Spinal cord (tissue), 10 donors: ENCODE measurements around the gene RECK. TPM values are rescaled to one million over a fixed set of nuclear protein-coding genes. Genes with fewer than 3 reads are reported as not detected.
"Not testable (repeated sequence)": the region's sequence is repeated elsewhere in the genome, so short reads cannot be mapped to it uniquely, and the experiment has no call there.

ENCODE experiments used
- DNase-seq, 6 donors: peaks; one replicate each; pipeline versions ENCODE4 v3.0.0 to v3.0.0-alpha.2; 2013 to 2015; ENCODE audit warnings: low spot score in 6 of 6, low read depth in 4 of 6
- H3K27ac ChIP-seq: one replicate; pipeline ENCODE4 v1.5.1; 2013; ENCODE audit warnings: low read depth, low read length, control low read depth
- H3K27me3 ChIP-seq: one replicate; pipeline ENCODE4 v1.6.1; 2013; ENCODE audit warnings: low read length; ENCODE audit not compliant: control insufficient read depth, insufficient read depth
- H3K36me3 ChIP-seq: one replicate; pipeline ENCODE4 v1.6.1; 2013; ENCODE audit warnings: low read length; ENCODE audit not compliant: control insufficient read depth, insufficient read depth
- H3K4me1 ChIP-seq: one replicate; pipeline ENCODE4 v1.6.1; 2013; ENCODE audit warnings: low read length; ENCODE audit not compliant: control insufficient read depth, insufficient read depth
- H3K4me3 ChIP-seq: one replicate; pipeline ENCODE4 v1.5.1; 2013; ENCODE audit warnings: low read depth, low read length, control low read depth
- H3K9me3 ChIP-seq: one replicate; pipeline ENCODE4 v1.6.1; 2013; ENCODE audit warnings: low read length; ENCODE audit not compliant: control insufficient read depth, insufficient read depth
- WGBS: methylation state at CpG from one replicate; pipeline ENCODE4 v1.1.5; 2013; ENCODE audit warnings: missing lambda C conversion rate; ENCODE audit not compliant: insufficient coverage; 5-methylcytosine and 5-hydroxymethylcytosine counted together
- long read RNA-seq, 4 donors: transcript quantifications; one replicate each; lab custom pipeline, GENCODE V29; 2026
- polyA plus RNA-seq, 2 donors: library from polyadenylated mRNA; unstranded; fragments of 120-200 nt; gene quantifications; one replicate each; pipeline ENCODE4 v1.2.1, GENCODE V29; 2013; ENCODE audit not compliant: insufficient read length in 2 of 2
- total RNA-seq, 2 donors: library from RNA; depleted of rRNA in 1 of 2; stranded (reverse); fragments of 120-200 nt in 1 of 2; fragments of >200 nt in 1 of 2; gene quantifications; one replicate each; pipeline versions ENCODE4 v1.2.3 to v1.2.4, GENCODE V29; 2013 to 2014
- donor health status: healthy.

Gene RECK
- total RNA-seq: 10 to 100 TPM; 19.2 to 19.4 TPM
- 10 to 100 TPM; 10.9 to 15.4 TPM for polyA plus RNA-seq
- long read RNA-seq, donor 1, full-length matches to known transcripts: 1 of 1 reads
- long read RNA-seq, donor 1, partial matches to known transcripts: 0 of 1 reads
- long read RNA-seq, donor 1, other reads (novel, unspliced or antisense): 0 of 1 reads
- long read RNA-seq, donor 2, full-length matches to known transcripts: 1 of 1 reads
- long read RNA-seq, donor 2, partial matches to known transcripts: 0 of 1 reads
- long read RNA-seq, donor 2, other reads (novel, unspliced or antisense): 0 of 1 reads
- long read RNA-seq, donor 3, full-length matches to known transcripts: 1 of 1 reads
- long read RNA-seq, donor 3, partial matches to known transcripts: 0 of 1 reads
- long read RNA-seq, donor 3, other reads (novel, unspliced or antisense): 0 of 1 reads
- long read RNA-seq, donor 4: 0 reads

- peak; percentile 19 to 94 (median 78) for DNase-seq
- no peaks in the 10 kb centered on the region for H3K36me3 ChIP-seq
- peaks cover 10% of the 10 kb centered on the region for H3K4me1 ChIP-seq
- peak within 1 kb of the TSS; percentile 79 for H3K4me3 ChIP-seq
- WGBS: under 1% methylated on average over 77 of the region's 77 CpGs
- no peaks in the 10 kb centered on the region for H3K9me3 ChIP-seq
- H3K27me3 ChIP-seq: no peaks in the 10 kb centered on the region
- peak within 1 kb of the TSS; percentile 82 for H3K27ac ChIP-seq
Observed at GRCh38 chr9:36036780-36037548, at the start of gene RECK. TSS of gene RECK (plus strand) at chr9:36036913. CDS start at chr9:36036999, 86 bp downstream.

- Histone ChIP-seq H3K27ac (no peak overlapping the region), H3K4me1 (no peaks in the 10 kb centered on the region), H3K36me3 (no peaks in the 10 kb centered on the region), H3K4me3 (no peak overlapping the region), H3K27me3 (no peaks in the 10 kb centered on the region), H3K9me3 (no peaks in the 10 kb centered on the region)
- peak in 1 of 6 donors; percentile 4 for DNase-seq
- 80% methylated on average over 1 of the region's 3 CpGs for WGBS
Observed at GRCh38 chr9:35990155-35990554, 46.6 kb upstream of the RECK start.

- H3K36me3 ChIP-seq, H3K27ac ChIP-seq, DNase-seq, H3K4me3 ChIP-seq, H3K27me3 ChIP-seq, H3K4me1 ChIP-seq, H3K9me3 ChIP-seq: not testable (repeated sequence)
- WGBS: no CpG with 5 or more reads among the region's 3 CpGs
Observed at GRCh38 chr9:35993136-35993535, 43.6 kb upstream of the RECK start.

GRCh38 chr9:35993976-35994720 is 42.6 kb upstream of the RECK start:
- Histone ChIP-seq H3K4me3 (no peak overlapping the region), H3K9me3 (peaks cover 3% of the 10 kb centered on the region), H3K27me3 (no peaks in the 10 kb centered on the region), H3K27ac (no peak overlapping the region), H3K4me1 (no peaks in the 10 kb centered on the region), H3K36me3 (no peaks in the 10 kb centered on the region)
- no peak for DNase-seq
- 47% methylated on average over 4 of the region's 5 CpGs for WGBS

GRCh38 chr9:35994959-35995358 is 41.8 kb upstream of the RECK start:
- no peak overlapping the region for H3K4me3 ChIP-seq
- H3K36me3 ChIP-seq: no peaks in the 10 kb centered on the region
- 89% methylated on average over 1 of the region's 2 CpGs for WGBS
- peaks cover 3% of the 10 kb centered on the region for H3K9me3 ChIP-seq
- no peak overlapping the region for H3K27ac ChIP-seq
- H3K27me3 ChIP-seq: no peaks in the 10 kb centered on the region
- DNase-seq: no peak
- no peaks in the 10 kb centered on the region for H3K4me1 ChIP-seq

GRCh38 chr9:35996358-35996970 is 40.2 kb upstream of the RECK start:
- Histone ChIP-seq H3K4me1 (no peaks in the 10 kb centered on the region), H3K27ac (no peak overlapping the region), H3K27me3 (no peaks in the 10 kb centered on the region), H3K36me3 (no peaks in the 10 kb centered on the region), H3K4me3 (no peak overlapping the region), H3K9me3 (peaks cover 3% of the 10 kb centered on the region)
- no CpG with 5 or more reads among the region's 1 CpG for WGBS
- no peak for DNase-seq

GRCh38 chr9:35997016-35997415 is 39.7 kb upstream of the RECK start:
- not testable (repeated sequence) for H3K27ac ChIP-seq, DNase-seq, H3K36me3 ChIP-seq, H3K4me3 ChIP-seq, H3K4me1 ChIP-seq, H3K27me3 ChIP-seq, H3K9me3 ChIP-seq
- WGBS: 100% methylated on average over 1 of the region's 4 CpGs

- no peaks in the 10 kb centered on the region for H3K36me3 ChIP-seq
- no peak overlapping the region for H3K4me3 ChIP-seq
- WGBS: no CpG with 5 or more reads among the region's 1 CpG
- no peak overlapping the region for H3K27ac ChIP-seq
- H3K4me1 ChIP-seq: no peaks in the 10 kb centered on the region
- no peak for DNase-seq
- peaks cover 4% of the 10 kb centered on the region for H3K27me3 ChIP-seq
- H3K9me3 ChIP-seq: peaks cover 3% of the 10 kb centered on the region
Observed at GRCh38 chr9:35998333-35998732, 38.4 kb upstream of the RECK start.

GRCh38 chr9:36005891-36006290 is 30.8 kb upstream of the RECK start:
- H3K27me3 ChIP-seq: peaks cover 17% of the 10 kb centered on the region
- H3K36me3 ChIP-seq: no peaks in the 10 kb centered on the region
- H3K27ac ChIP-seq: no peak overlapping the region
- no peaks in the 10 kb centered on the region for H3K4me1 ChIP-seq
- no peaks in the 10 kb centered on the region for H3K9me3 ChIP-seq
- no CpG with 5 or more reads among the region's 1 CpG for WGBS
- H3K4me3 ChIP-seq: no peak overlapping the region
- no peak for DNase-seq
